C4-2B (cell line): Measurements from ENCODE around the gene FMNL2.

Experiments used
- H3K27ac ChIP-seq: fragments of 450-650 bp; 2 replicates; pipeline ENCODE4 v1.5.1; 2017
- ZFX ChIP-seq: fragments of 450-650 bp; IDR thresholded peaks from 2 replicates; pipeline ENCODE4 v1.6.1; 2017
- TF ChIP-seq, protein P1 (sequence below): fragments of 450-650 bp; conservative IDR thresholded peaks from 2 replicates; pipeline ENCODE4 v1.5.1; 2017; ENCODE audit warnings: mild to moderate bottlenecking

Gene FMNL2

DNA sequence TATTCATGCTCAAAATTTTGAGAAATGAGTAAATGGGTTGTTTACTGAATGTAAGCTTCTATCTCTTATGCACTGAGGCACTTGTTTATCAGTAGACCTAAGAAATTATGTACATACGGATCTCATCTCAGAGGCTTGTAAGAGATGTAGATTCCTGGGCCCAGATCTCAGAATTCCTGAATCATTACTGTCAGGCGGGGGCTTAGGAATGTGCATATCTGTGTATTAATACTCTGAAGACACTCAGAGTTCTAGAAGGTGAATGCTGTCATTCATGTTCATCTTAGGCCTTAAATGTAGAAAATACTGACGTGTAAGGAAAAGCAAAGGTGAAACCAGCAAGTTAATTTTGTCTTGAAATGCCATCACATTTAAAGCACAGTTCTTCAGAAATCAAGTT lies 169.6 kb downstream of the FMNL2 start:
- no peak overlapping the region for H3K27ac ChIP-seq

GRCh38 chr2:152505495-152505906 lies 170.5 kb downstream of the FMNL2 start:
- TF ChIP-seq, protein P1, sequence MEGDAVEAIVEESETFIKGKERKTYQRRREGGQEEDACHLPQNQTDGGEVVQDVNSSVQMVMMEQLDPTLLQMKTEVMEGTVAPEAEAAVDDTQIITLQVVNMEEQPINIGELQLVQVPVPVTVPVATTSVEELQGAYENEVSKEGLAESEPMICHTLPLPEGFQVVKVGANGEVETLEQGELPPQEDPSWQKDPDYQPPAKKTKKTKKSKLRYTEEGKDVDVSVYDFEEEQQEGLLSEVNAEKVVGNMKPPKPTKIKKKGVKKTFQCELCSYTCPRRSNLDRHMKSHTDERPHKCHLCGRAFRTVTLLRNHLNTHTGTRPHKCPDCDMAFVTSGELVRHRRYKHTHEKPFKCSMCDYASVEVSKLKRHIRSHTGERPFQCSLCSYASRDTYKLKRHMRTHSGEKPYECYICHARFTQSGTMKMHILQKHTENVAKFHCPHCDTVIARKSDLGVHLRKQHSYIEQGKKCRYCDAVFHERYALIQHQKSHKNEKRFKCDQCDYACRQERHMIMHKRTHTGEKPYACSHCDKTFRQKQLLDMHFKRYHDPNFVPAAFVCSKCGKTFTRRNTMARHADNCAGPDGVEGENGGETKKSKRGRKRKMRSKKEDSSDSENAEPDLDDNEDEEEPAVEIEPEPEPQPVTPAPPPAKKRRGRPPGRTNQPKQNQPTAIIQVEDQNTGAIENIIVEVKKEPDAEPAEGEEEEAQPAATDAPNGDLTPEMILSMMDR: no peak
- TF ChIP-seq ZFX: no peak
- no peak overlapping the region for H3K27ac ChIP-seq

More for the DNA sequence above, 169.6 kb downstream of the FMNL2 start:
- TF ChIP-seq, protein P1: no peak
- TF ChIP-seq ZFX: no peak

DNA sequence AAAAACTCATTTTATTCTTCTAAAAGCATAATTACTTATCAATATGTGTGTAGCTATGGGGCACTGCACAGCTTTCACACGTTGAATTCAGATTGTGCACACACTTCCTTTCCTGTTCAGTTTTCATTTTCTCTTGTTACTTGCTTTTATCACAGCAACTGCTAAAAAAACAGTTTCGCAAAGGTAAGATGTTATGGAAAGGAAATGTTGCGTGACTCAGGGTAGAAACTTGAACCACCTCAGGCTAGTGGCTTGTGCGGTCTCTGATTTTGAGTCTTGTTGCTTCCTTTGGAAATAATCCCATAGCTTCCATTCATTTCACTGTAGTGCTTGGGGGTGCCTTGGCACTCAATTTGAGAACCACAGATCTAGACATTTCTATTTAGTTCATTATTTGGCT lies 171.9 kb downstream of the FMNL2 start:
- H3K27ac ChIP-seq: no peak overlapping the region
- TF ChIP-seq ZFX: no peak
- TF ChIP-seq, protein P1: no peak

DNA sequence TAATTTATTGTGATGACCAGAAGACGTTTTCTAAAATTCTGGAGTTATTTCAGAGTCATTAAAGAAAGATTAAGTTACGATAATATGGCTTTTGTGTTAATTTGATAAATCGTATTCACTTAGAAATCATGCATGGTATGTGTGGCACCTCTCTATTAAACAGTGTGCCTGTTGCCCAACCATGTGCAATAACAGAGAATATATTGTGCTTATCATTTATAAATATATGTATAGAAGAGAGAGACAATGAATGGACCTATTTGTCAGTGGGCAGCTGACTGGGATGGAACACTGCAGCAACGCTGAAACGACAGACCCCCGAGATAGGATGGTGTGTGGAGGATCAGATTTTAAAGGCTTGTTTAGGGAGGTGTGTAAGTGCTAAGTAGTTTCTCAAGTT lies 172.9 kb downstream of the FMNL2 start:
- TF ChIP-seq, protein P1: no peak
- TF ChIP-seq ZFX: no peak
- no peak overlapping the region for H3K27ac ChIP-seq

- H3K27ac ChIP-seq: no peak overlapping the region
- TF ChIP-seq ZFX: no peak
- TF ChIP-seq, protein P1: no peak
Measured at GRCh38 chr2:152508446-152508845, 173.5 kb downstream of the FMNL2 start.

DNA sequence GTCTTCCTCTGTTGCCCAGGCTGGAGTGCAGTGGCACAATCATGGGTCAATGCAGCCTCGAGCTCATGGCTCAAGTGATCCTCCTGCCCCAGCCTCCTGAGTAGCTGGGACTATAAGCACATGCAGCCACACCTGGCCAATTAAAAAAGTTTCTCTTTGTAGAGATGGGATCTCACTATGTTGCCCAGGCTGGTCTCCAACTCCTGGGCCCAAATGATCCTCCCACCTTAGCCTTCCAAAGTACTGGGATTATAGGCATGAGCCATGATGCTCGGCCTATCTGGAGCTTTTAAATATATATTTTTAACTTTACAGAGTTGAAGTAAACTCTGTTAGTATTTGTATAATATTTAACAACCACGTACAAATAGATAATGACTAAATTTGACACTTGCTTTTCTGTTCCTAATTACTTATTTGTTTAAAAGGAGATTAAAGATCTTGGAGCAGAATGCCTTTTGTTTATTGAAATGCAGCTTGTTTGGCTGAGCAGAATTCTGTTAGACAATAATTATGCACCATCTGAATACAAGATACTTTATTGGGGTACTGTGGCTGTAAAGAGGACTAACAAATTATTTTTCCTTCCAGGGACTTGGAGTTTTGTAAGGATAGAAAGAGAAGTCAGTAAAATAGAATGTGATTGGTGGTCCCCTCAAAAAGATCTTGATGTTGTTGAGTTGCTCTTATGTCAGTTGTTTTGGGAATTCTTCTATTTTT lies 175.0 kb downstream of the FMNL2 start:
- no peak overlapping the region for H3K27ac ChIP-seq

GRCh38 chr2:152510621-152511020 lies 175.6 kb downstream of the FMNL2 start:
- TF ChIP-seq ZFX: no peak
- TF ChIP-seq, protein P1: no peak
- no peak overlapping the region for H3K27ac ChIP-seq

More for the DNA sequence above, 175.0 kb downstream of the FMNL2 start:
- TF ChIP-seq ZFX: no peak

DNA sequence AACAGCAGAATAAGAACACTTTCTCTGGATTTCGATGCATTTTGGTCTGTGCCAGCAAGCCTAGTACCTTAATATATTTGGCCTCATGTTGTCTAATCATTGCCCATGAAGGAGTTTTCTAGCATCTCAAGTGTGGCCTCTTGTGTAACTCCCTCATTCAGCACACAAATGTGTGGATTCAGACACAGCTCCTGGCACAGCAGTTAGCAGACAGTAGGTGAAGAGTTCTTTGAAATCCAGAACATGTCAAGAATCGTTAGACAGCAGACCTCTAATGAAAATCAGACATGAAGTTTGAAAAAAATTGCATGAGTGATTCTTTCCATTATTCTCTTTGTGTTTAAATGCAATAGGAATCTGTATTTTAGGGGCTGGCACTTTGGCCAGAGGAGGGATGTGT lies 177.0 kb downstream of the FMNL2 start:
- H3K27ac ChIP-seq: no peak overlapping the region

More for the DNA sequence above, 177.0 kb downstream of the FMNL2 start:
- TF ChIP-seq, protein P1: no peak
- no peak for TF ChIP-seq ZFX
